HG03196 (cell line): ENCODE measurements around the gene NDUFC1.

Source experiments
- ATAC-seq: cut with Tn5 transposase; IDR thresholded peaks from one replicate; pipeline ENCODE4 v1.9.1; 2021; ENCODE audit not compliant: unreplicated experiment

NDUFC1 gene

DNA sequence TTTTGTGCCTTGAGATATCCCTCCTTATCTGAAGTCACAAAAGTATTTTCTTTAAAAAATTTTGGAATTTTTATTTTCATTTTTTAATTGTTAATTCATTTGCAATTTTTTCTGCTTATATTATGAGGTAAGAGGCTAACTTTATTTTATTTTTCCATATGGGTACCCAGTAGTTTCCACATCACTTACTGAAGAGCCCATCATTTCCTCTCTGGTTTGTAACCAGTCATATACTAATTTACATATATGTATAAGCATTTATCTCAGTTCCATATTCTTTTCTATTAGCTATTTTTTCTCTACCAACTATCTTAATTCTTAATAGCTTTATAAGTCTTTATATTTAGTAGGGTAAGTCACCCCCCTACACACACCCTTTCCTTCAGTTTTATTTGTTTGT is 49.2 kb downstream of the NDUFC1 start:
- ATAC-seq = no peak

DNA sequence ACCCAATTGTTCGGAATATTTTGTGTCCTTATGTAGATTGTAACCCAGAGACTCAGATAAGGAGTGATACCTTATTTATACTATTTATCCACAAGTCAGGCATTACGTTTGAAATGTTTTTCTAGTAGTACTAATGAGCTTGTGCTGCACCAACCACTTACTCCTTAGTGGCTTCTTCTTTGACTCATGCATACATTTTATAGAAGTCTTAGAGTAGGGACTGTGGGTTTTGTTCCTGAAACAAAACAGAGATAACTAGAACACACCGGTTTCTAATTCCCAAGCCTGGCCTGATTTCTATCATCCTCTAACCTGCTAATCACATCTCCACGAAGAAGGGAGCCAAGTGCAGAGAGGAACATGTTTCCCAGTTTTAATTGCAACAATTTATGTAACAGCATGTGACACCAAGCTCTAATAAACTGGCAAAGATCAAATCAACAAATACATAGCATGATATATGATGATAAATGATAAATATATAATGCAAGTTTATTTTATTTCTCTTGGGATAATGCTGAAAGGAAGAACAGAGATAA is 54.5 kb downstream of the NDUFC1 start:
- ATAC-seq = no peak

DNA sequence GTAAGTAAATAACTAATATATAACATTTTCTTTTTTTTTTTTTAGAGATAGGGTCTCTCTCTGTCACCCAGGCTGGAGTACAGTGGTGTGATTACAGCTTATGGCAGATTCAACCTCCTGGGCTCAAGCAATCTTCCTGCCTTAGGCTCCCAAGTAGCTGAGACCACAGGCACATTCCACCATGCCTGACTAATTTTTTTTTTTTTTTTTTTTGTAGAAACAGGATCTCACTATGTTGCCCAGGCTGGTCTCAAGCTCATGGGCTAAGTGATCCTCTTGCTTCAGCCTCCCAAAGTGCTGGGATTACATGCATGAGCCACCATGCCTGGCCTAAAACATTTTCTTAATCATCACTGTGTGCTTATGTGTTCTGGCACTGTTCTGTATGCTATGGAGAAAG is 55.0 kb downstream of the NDUFC1 start:
- no peak for ATAC-seq

DNA sequence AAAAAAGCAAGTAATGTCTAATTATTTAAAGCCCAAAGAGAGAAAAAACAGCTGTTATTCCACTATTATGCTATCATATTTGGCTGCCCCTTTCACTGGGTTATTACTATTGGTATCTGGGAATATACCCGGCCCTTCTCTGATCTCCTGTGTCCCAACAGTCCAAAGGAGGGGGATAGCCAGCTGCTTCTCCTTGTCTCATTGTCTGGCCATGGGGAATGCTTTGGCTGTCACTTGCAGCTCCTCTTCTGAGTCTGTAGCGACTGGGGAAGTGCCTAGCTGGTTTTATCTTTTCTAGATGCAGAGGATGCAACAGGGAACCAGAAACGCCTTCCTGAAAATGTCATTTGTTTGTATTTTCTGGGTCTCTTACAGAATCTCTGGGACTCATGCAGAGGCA is 56.1 kb downstream of the NDUFC1 start:
- no peak for ATAC-seq

DNA sequence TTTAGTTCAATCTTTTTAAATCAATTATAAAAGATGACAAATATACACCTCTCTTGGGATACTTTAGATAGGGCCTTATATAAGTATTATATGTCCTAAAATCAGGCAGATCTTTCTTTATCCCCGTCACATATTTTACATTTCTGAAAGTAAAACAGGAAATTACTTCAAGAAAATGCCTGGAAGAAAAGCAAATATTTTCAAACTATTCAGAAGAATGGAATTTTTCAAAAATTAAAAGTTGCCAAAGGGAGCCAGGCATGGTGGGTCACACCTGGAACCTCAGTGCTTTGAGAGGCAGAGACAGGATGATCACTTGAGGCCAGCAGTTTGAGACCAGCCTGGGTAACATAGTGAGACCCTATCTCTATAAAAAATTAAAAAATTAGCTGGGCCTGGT is 56.7 kb downstream of the NDUFC1 start:
- ATAC-seq = no peak

DNA sequence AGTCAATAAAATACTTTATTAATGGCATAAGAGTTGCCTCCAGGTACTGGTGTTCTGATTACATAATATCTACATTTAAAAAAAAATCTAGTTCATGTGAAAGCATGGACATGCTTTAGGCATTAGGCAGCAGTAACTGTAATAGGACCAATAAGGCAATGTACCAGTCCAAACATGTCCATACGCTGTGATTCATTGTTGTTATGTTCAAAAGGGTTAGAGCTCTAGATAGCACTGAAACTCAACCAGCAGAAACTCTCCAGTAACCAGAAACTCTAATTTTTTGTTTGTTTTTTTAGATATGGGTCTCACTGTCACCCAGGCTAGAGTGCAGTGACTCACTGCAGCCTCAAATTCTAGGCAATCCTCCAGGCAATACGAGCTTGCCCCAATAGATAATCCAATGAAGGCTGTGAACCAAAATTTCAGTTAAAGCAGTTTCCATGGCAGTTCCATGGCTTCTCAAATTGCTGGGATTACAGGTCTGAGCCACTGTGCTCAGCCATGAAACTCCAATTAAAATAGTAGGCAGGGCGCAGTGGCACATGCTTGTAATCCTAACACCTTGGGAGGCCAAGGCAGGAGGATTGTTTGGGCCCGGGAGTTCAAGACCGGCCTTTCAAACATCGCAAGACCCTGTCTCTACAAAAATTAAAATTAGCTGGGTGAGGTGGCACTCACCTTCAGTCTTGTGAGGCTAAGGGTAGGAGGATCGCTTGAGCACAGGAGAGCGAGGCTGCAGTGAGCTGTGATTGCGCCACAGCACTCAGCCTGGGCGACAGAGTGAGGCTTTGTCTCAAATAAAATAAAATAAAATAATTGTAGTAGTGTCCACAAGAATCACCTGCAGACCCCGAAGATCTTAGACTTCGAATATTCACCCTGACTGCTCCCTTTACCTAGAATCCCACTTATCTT is 58.6 kb downstream of the NDUFC1 start:
- ATAC-seq = no peak

DNA sequence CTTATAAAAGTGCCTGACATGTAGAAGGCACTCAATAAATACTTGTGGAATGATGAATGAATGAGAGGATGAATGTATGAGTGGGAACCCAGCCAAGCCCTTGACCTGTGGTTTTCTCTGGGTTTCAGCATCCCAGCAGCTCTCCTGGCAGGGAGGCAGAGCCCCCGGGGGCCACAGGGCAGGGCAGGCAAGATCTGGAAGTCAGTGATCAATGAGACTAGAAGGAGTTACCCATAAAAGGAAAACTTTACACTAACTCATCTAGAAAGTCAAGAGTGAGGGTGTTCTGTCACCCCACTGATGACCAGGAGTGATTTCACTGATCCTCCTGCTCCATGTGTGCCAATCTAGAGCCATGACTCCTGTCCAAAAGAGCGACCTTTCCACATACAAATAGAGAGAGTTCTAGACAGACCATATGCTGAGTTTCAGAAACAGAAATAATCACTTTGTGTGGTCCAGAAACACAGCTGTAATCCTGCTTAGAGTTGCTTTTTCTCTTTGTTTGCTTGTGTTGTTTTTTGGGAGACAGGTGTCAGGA is 59.7 kb downstream of the NDUFC1 start:
- no peak for ATAC-seq

DNA sequence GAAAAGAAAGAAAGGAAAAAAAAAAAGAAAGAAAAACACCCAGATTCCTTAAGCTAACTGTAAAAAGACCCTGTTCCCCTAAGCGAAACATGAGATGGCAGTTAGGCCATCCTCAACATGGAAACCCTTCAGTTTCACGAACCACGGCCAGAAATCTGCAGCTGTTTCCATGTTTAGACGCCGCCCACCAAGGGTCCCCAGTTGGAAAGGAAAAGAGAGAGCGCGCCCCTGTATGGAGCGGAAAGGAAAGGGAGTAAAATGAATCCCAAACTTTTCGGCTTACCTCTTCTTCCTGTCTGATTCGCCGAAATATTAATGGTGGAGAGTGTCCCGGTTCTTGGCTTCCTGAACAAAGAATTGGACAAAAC is 60.5 kb downstream of the NDUFC1 start:
- no peak for ATAC-seq

DNA sequence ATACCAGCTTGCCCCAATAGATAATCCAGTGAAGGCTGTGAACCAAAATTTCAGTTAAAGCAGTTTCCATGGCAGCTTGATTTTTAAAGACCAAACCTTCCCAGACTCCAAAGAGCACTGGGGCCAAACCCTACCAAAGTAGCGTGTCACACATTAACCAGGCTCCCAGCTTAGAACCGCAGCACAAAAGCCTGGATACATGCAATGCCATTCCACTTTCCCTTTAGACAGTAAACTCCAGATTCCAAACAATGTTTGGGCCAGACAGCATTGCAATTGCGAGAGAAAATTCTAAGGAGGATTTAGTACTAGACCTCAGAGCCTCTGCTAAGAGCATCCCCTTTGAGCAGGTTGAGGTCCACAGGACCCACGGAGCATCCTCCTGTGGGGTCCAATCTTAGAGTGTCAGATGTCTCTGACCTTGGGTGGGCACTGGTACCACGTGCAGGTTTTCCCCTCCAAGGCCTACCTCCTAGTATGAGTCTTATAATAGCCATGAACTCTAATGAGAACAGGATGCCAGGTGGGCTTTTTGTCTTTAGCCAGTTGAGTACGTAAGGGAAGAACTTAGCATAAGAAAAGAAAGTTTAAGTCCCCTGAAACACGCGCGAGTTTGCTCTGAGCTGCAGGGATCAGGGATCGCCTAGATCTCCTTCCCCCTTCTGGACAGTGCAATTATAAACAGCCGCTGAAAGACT is 61.0 kb downstream of the NDUFC1 start:
- no peak for ATAC-seq
